ENCODE results near the gene SOHLH1. TPM values are rescaled to one million over a fixed set of nuclear protein-coding genes. Genes with fewer than 3 reads are reported as not detected.

The SOHLH1 gene
- total RNA-seq, 1 experiment from 2014 or later, result not detected

- POLR2A ChIA-PET (ENCODE audit: unreplicated experiment), result no interaction called here
- DNase-seq, result no peak
- H3K36me3 ChIP-seq (ENCODE audit: low read depth, low read length), result no peaks in the 10 kb centered on the region
- intact Hi-C loops (cut with micrococcal nuclease), result no loop called here
- no peaks in the 10 kb centered on the region for H3K27me3 ChIP-seq (ENCODE audit: low read length)
- H4K20me1 ChIP-seq (ENCODE audit: low read length), result no peaks in the 10 kb centered on the region
- no peak overlapping the region for H2AFZ ChIP-seq (ENCODE audit: low read length)
- H3K9ac ChIP-seq (ENCODE audit: low read length), result no peak overlapping the region
- CTCF ChIA-PET, result no interaction called here
- no TSS peak for BruUV-seq (replicated peaks)
- no peak for ATAC-seq
- no peak for TF ChIP-seq EZH2phosphoT487 (IDR thresholded peaks at IDR 0.05; ENCODE audit: borderline replicate concordance, low read length)
- TF ChIP-seq CTCF (conservative IDR thresholded peaks at IDR 0.05; ENCODE audit: low read depth, low read length), result no peak
- no peak for TF ChIP-seq EZH2 (IDR thresholded peaks at IDR 0.05; ENCODE audit: low read length, unreplicated experiment)
- no peaks in the 10 kb centered on the region for H3F3A ChIP-seq (ENCODE audit: low read length, unreplicated experiment)
- H3K9me2 ChIP-seq (replicated peaks; ENCODE audit: low read length), result no peaks in the 10 kb centered on the region
- no peaks in the 10 kb centered on the region for H3K9me3 ChIP-seq (ENCODE audit: low read length)
- H3K79me2 ChIP-seq (ENCODE audit: low read length), result no peaks in the 10 kb centered on the region
- no peak overlapping the region for H3K4me2 ChIP-seq (ENCODE audit: low read length)
- H3K4me1 ChIP-seq (ENCODE audit: insufficient read depth, low read length), result no peaks in the 10 kb centered on the region
- no peak overlapping the region for H3K4me3 ChIP-seq (ENCODE audit: low read length)
- H3K27ac ChIP-seq (ENCODE audit: low read length), result no peak overlapping the region
Measured at GRCh38 chr9:135734616-135735144, 35.4 kb upstream of the SOHLH1 start.

- Histone ChIP-seq H3K4me3 (ENCODE audit: low read length) (no peak overlapping the region), H3K4me1 (ENCODE audit: insufficient read depth, low read length) (no peaks in the 10 kb centered on the region), H3K27ac (ENCODE audit: low read length) (no peak overlapping the region), H3K79me2 (ENCODE audit: low read length) (no peaks in the 10 kb centered on the region), H3K9me2 (replicated peaks; ENCODE audit: low read length) (no peaks in the 10 kb centered on the region), H3K9ac (ENCODE audit: low read length) (no peak overlapping the region), H3K36me3 (ENCODE audit: low read depth, low read length) (no peaks in the 10 kb centered on the region), H3K9me3 (ENCODE audit: low read length) (no peaks in the 10 kb centered on the region), H4K20me1 (ENCODE audit: low read length) (no peaks in the 10 kb centered on the region), H3F3A (ENCODE audit: low read length, unreplicated experiment) (no peaks in the 10 kb centered on the region), H2AFZ (ENCODE audit: low read length) (no peak overlapping the region), H3K4me2 (ENCODE audit: low read length) (no peak overlapping the region), H3K27me3 (ENCODE audit: low read length) (no peaks in the 10 kb centered on the region)
- no TSS peak for BruUV-seq (replicated peaks)
- ChIA-PET CTCF (no interaction called here), POLR2A (ENCODE audit: unreplicated experiment) (no interaction called here)
- no peak for ATAC-seq
- intact Hi-C loops (cut with micrococcal nuclease), result no loop called here
- TF ChIP-seq EZH2 (IDR thresholded peaks at IDR 0.05; ENCODE audit: low read length, unreplicated experiment) (no peak), CTCF (conservative IDR thresholded peaks at IDR 0.05; ENCODE audit: low read depth, low read length) (no peak), EZH2phosphoT487 (IDR thresholded peaks at IDR 0.05; ENCODE audit: borderline replicate concordance, low read length) (no peak)
- DNase-seq, result peak; percentile 2
Measured at GRCh38 chr9:135732569-135733257, 33.4 kb upstream of the SOHLH1 start.

- intact Hi-C loops (cut with micrococcal nuclease), result no loop called here
- Histone ChIP-seq H2AFZ (ENCODE audit: low read length) (no peak overlapping the region), H3K27ac (ENCODE audit: low read length) (no peak overlapping the region), H3K4me3 (ENCODE audit: low read length) (no peak overlapping the region), H3F3A (ENCODE audit: low read length, unreplicated experiment) (no peaks in the 10 kb centered on the region), H3K9ac (ENCODE audit: low read length) (no peak overlapping the region), H3K79me2 (ENCODE audit: low read length) (no peaks in the 10 kb centered on the region), H4K20me1 (ENCODE audit: low read length) (no peaks in the 10 kb centered on the region), H3K4me1 (ENCODE audit: insufficient read depth, low read length) (no peaks in the 10 kb centered on the region), H3K27me3 (ENCODE audit: low read length) (no peaks in the 10 kb centered on the region), H3K4me2 (ENCODE audit: low read length) (no peak overlapping the region), H3K36me3 (ENCODE audit: low read depth, low read length) (no peaks in the 10 kb centered on the region), H3K9me3 (ENCODE audit: low read length) (no peaks in the 10 kb centered on the region), H3K9me2 (replicated peaks; ENCODE audit: low read length) (no peaks in the 10 kb centered on the region)
- BruUV-seq (replicated peaks), result no TSS peak
- POLR2A ChIA-PET (ENCODE audit: unreplicated experiment), result no interaction called here
- CTCF ChIA-PET, result no interaction called here
- ATAC-seq (no peak), DNase-seq (no peak)
- TF ChIP-seq EZH2phosphoT487 (IDR thresholded peaks at IDR 0.05; ENCODE audit: borderline replicate concordance, low read length) (no peak), EZH2 (IDR thresholded peaks at IDR 0.05; ENCODE audit: low read length, unreplicated experiment) (no peak), CTCF (conservative IDR thresholded peaks at IDR 0.05; ENCODE audit: low read depth, low read length) (no peak)
Measured at GRCh38 chr9:135731454-135731853, 32.2 kb upstream of the SOHLH1 start.
